PC-9 (cell line): Measurements from ENCODE around the gene CA12.

Experiments used
- EZH2 ChIP-seq: fragments of 200-600 bp; sonication (generic); IDR thresholded peaks from 2 replicates; pipeline ENCODE4 v1.8.0; 2017; ENCODE audit warnings: antibody characterized with exemption, low read depth
- TF ChIP-seq, protein P1 (sequence below): fragments of 200-600 bp; sonication (generic); conservative IDR thresholded peaks from 2 replicates; pipeline ENCODE4 v1.6.1; 2017; ENCODE audit warnings: mixed run types, antibody characterized with exemption, mild to moderate bottlenecking, moderate library complexity

DNA sequence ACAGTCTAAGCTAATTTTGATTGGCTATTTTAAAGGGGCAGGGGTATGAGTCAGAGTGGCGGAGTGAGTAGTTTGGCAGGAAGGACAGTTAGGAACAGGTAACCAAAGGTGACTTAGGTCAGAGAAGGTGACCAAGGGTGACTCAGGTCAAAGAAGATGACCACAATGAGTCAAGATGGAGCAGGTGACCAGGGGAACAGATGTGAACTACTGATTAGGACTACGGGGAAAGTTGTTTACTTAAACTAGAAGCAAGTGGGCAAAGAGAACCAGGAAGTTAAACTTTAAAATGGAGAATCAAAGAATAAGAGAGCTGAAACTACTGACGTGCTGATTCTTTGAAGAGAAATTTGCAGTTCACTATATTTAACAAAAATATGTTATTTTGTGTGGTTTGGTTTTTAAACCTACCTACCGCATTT, 14.1 kb upstream of the CA12 start:
- TF ChIP-seq, protein P1, sequence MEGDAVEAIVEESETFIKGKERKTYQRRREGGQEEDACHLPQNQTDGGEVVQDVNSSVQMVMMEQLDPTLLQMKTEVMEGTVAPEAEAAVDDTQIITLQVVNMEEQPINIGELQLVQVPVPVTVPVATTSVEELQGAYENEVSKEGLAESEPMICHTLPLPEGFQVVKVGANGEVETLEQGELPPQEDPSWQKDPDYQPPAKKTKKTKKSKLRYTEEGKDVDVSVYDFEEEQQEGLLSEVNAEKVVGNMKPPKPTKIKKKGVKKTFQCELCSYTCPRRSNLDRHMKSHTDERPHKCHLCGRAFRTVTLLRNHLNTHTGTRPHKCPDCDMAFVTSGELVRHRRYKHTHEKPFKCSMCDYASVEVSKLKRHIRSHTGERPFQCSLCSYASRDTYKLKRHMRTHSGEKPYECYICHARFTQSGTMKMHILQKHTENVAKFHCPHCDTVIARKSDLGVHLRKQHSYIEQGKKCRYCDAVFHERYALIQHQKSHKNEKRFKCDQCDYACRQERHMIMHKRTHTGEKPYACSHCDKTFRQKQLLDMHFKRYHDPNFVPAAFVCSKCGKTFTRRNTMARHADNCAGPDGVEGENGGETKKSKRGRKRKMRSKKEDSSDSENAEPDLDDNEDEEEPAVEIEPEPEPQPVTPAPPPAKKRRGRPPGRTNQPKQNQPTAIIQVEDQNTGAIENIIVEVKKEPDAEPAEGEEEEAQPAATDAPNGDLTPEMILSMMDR = no peak
- no peak for TF ChIP-seq EZH2
